HCT116 (cell line): Measurements from ENCODE around the gene SULT1C3. TPM values are rescaled to one million over a fixed set of nuclear protein-coding genes. Genes with fewer than 3 reads are reported as not detected.

ENCODE experiments used
- ATAC-seq: fragments of 200-7000 bp; cut with Tn5 transposase; 2 replicates; pipeline ENCODE4 v1.9.1; 2020; ENCODE audit warnings: mild to moderate bottlenecking, moderate library complexity
- BruUV-seq: library from RNA; stranded (reverse); fragments of 400-500 nt; replicated peaks from 2 replicates; lab custom pipeline; 2021; lab: Mats Ljungman, UMichigan
- CTCF ChIA-PET: fragments of 300-600 bp; sonication (Branson Sonifier 250); formaldehyde crosslinking; loops from one replicate; lab custom pipeline; 2021; ENCODE audit warnings: antibody characterized with exemption; lab: Charles Lee
- POLR2A ChIA-PET: fragments of 300-600, 350-600 bp; sonication (Branson Sonifier 250); formaldehyde crosslinking; loops from one replicate; lab custom pipeline; 2021; ENCODE audit warnings: antibody characterized with exemption; lab: Charles Lee
- RAD21 ChIA-PET, 2 experiments: fragments of 300-600 bp; sonication (Branson Sonifier 250); formaldehyde crosslinking; loops; one replicate each; lab custom pipeline; 2023; ENCODE audit warnings: low total read pairs in 2 of 2; ENCODE audit not compliant: uncharacterized antibody in 2 of 2, unreplicated experiment in 2 of 2, low non-redundant PET in 1 of 2; lab: Charles Lee
- DNase-seq: peaks from one replicate; pipeline ENCODE4 v3.0.0-alpha.2; 2010; ENCODE audit warnings: low read depth, low spot score
- H2AFZ ChIP-seq: fragments of 200-600 bp; shearing (Covaris generic), sonication (generic); 2 replicates; pipeline ENCODE4 v1.6.1; 2017; ENCODE audit warnings: low read depth, mixed run types, mixed read lengths, antibody characterized with exemption, low read length; ENCODE audit not compliant: poor library complexity, severe bottlenecking
- H3K27ac ChIP-seq: 2 replicates; pipeline ENCODE4 v1.5.1; 2012; ENCODE audit warnings: low read depth, low read length
- H3K27me3 ChIP-seq: fragments of 200-600 bp; sonication (generic); 2 replicates; pipeline ENCODE4 v1.6.1; 2016; ENCODE audit warnings: mixed run types, low read length, mixed read lengths; ENCODE audit not compliant: insufficient read depth
- H3K36me3 ChIP-seq, 2 experiments: fragments of 200-500 bp in 1 of 2; fragments of 200-600 bp in 1 of 2; sonication (Bioruptor generic) in 1 of 2; sonication (generic) in 1 of 2; 2 replicates each; pipeline versions ENCODE4 v1.5.1 to v1.6.1; 2014 to 2016; ENCODE audit warnings: low read length in 2 of 2, inconsistent platforms in 1 of 2, mixed read lengths in 1 of 2, mixed run types in 1 of 2; ENCODE audit not compliant: insufficient read depth in 2 of 2, control insufficient read depth in 1 of 2
- H3K4me1 ChIP-seq, 2 experiments: fragments of 200-600 bp in 1 of 2; sonication (generic) in 1 of 2; 2 replicates each; pipeline versions ENCODE4 v1.5.1 to v1.6.1; 2012 to 2017; ENCODE audit warnings: low read length in 2 of 2, inconsistent platforms in 1 of 2, mild to moderate bottlenecking in 1 of 2, mixed read lengths in 1 of 2, mixed run types in 1 of 2, moderate library complexity in 1 of 2; ENCODE audit not compliant: insufficient read depth in 2 of 2, control insufficient read depth in 1 of 2
- H3K4me2 ChIP-seq: fragments of 200-600 bp; sonication (generic); 2 replicates; pipeline ENCODE4 v1.6.1; 2017; ENCODE audit warnings: mixed run types, low read length, mixed read lengths
- H3K4me3 ChIP-seq, 2 experiments: fragments of 200-600 bp in 1 of 2; sonication (generic) in 1 of 2; replicated peaks in 1 of 2; 2 replicates each; pipeline ENCODE4 v1.5.1; 2011 to 2016; ENCODE audit warnings: low read length in 2 of 2, control low read depth in 1 of 2, low read depth in 1 of 2, mild to moderate bottlenecking in 1 of 2, mixed read lengths in 1 of 2, mixed run types in 1 of 2
- H3K79me2 ChIP-seq: fragments of 200-600 bp; sonication (generic); 2 replicates; pipeline ENCODE4 v1.6.1; 2017; ENCODE audit warnings: mild to moderate bottlenecking, mixed run types, low read length, moderate library complexity, mixed read lengths; ENCODE audit not compliant: insufficient read depth
- H3K9ac ChIP-seq: fragments of 200-600 bp; sonication (generic); 2 replicates; pipeline ENCODE4 v1.6.1; 2016; ENCODE audit warnings: low read length, mixed read lengths
- H3K9me2 ChIP-seq: fragments of 200-600 bp; sonication (generic), shearing (Covaris generic); 2 replicates; pipeline ENCODE4 v1.6.1; 2017; ENCODE audit warnings: mixed run types, mild to moderate bottlenecking, moderate library complexity; ENCODE audit not compliant: insufficient read depth
- H3K9me3 ChIP-seq, 2 experiments: fragments of 200-500 bp in 1 of 2; fragments of 200-600 bp in 1 of 2; sonication (Bioruptor generic) in 1 of 2; sonication (generic) in 1 of 2; 2 replicates each; pipeline ENCODE4 v1.6.1; 2014 to 2017; ENCODE audit warnings: low read length in 2 of 2, mixed read lengths in 2 of 2, inconsistent platforms in 1 of 2, low read depth in 1 of 2, mild to moderate bottlenecking in 1 of 2, mixed run types in 1 of 2, moderate library complexity in 1 of 2; ENCODE audit not compliant: control insufficient read depth in 1 of 2, insufficient read depth in 1 of 2
- H4K20me1 ChIP-seq: fragments of 200-600 bp; sonication (generic), shearing (Covaris generic); 2 replicates; pipeline ENCODE4 v1.6.1; 2017; ENCODE audit warnings: mixed run types, mild to moderate bottlenecking, moderate library complexity; ENCODE audit not compliant: insufficient read depth
- FOSL1 ChIP-seq: IDR thresholded peaks from 2 replicates; pipeline ENCODE4 v1.6.1; 2012; ENCODE audit warnings: low read depth
- JUND ChIP-seq: IDR thresholded peaks from 2 replicates; pipeline ENCODE4 v1.6.1; 2012
- POLR2A ChIP-seq: IDR thresholded peaks from 2 replicates; pipeline ENCODE4 v1.7.0; 2011; ENCODE audit warnings: borderline replicate concordance; ENCODE audit not compliant: insufficient read depth, insufficient read length; ENCODE audit errors: extremely low read depth
- POLR2AphosphoS5 ChIP-seq: IDR thresholded peaks from 2 replicates; pipeline ENCODE4 v1.6.1; 2011; ENCODE audit warnings: mild to moderate bottlenecking, low read depth, low read length, moderate library complexity
- RAD21 ChIP-seq: IDR thresholded peaks from 2 replicates; pipeline ENCODE4 v1.6.1; 2012; ENCODE audit warnings: low read depth, mild to moderate bottlenecking
- SP1 ChIP-seq: IDR thresholded peaks from 2 replicates; pipeline ENCODE4 v1.6.1; 2012; ENCODE audit warnings: low read depth
- TCF7L2 ChIP-seq: IDR thresholded peaks from 2 replicates; pipeline ENCODE4 v1.7.0; 2011; ENCODE audit warnings: borderline replicate concordance, inconsistent platforms; ENCODE audit not compliant: insufficient read depth, insufficient read length; ENCODE audit errors: extremely low read depth
- ZFX ChIP-seq: fragments of 450-650 bp; IDR thresholded peaks from 2 replicates; pipeline ENCODE4 v1.6.1; 2017
- intact Hi-C: fragments of 100-400 bp; cut with micrococcal nuclease; formaldehyde crosslinking; loops from 2 replicates; pipeline ENCODE4 v1.10.0; 2022
- total RNA-seq: library from RNA; stranded (reverse); gene quantifications from one replicate; pipeline ENCODE4 v1.2.1, GENCODE V29; 2021; ENCODE audit not compliant: unreplicated experiment
- TF ChIP-seq, protein P1 (sequence below), 3 experiments: fragments of 200-600 bp in 1 of 3; sonication (generic) in 1 of 3; IDR thresholded peaks in 2 of 3; conservative IDR thresholded peaks in 1 of 3; 2 replicates each; pipeline ENCODE4 v1.5.1; 2012 to 2017; ENCODE audit warnings: low read depth in 2 of 3, low read length in 2 of 3, antibody characterized with exemption in 1 of 3, borderline replicate concordance in 1 of 3, control low read depth in 1 of 3, mild to moderate bottlenecking in 1 of 3, mixed read lengths in 1 of 3, mixed run types in 1 of 3, moderate library complexity in 1 of 3; ENCODE audit not compliant: insufficient read depth in 1 of 3
- TF ChIP-seq, protein P2 (sequence below): IDR thresholded peaks from 2 replicates; pipeline ENCODE4 v1.6.1; 2012
- TF ChIP-seq, protein P3 (sequence below): IDR thresholded peaks from 2 replicates; pipeline ENCODE4 v1.6.1; 2012; ENCODE audit warnings: low read depth

SULT1C3 gene
- total RNA-seq, 1 experiment from 2014 or later, result not detected

DNA sequence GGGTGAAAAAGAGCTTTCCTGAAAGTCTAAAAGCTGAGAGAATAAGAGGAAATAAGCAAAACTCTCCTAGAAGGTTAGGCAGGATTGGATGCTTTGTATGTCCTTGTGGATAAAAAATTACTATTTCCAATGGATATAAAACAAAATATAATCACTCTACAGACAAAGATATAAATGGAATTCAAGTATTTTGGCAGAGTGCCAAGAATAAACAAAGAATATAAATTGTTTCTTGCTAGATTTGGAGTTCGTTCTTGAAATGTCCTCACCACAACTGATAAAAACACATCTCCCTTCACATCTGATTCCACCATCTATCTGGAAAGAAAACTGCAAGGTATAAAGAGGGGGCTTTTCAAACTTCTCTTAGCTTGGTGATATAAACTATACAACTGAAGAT is 13.3 kb downstream of the SULT1C3 start (continued):
- TF ChIP-seq, protein P1, sequence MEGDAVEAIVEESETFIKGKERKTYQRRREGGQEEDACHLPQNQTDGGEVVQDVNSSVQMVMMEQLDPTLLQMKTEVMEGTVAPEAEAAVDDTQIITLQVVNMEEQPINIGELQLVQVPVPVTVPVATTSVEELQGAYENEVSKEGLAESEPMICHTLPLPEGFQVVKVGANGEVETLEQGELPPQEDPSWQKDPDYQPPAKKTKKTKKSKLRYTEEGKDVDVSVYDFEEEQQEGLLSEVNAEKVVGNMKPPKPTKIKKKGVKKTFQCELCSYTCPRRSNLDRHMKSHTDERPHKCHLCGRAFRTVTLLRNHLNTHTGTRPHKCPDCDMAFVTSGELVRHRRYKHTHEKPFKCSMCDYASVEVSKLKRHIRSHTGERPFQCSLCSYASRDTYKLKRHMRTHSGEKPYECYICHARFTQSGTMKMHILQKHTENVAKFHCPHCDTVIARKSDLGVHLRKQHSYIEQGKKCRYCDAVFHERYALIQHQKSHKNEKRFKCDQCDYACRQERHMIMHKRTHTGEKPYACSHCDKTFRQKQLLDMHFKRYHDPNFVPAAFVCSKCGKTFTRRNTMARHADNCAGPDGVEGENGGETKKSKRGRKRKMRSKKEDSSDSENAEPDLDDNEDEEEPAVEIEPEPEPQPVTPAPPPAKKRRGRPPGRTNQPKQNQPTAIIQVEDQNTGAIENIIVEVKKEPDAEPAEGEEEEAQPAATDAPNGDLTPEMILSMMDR (IDR thresholded peaks at IDR 0.05 in 2 of 3, conservative IDR thresholded peaks at IDR 0.05 in 1 of 3; ENCODE audit: borderline replicate concordance in 1 of 3, insufficient read depth in 1 of 3, low read depth in 2 of 3, low read length in 2 of 3), result no peak
- TF ChIP-seq, protein P2, sequence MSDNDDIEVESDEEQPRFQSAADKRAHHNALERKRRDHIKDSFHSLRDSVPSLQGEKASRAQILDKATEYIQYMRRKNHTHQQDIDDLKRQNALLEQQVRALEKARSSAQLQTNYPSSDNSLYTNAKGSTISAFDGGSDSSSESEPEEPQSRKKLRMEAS, result no peak
- TF ChIP-seq FOSL1, result no peak

DNA sequence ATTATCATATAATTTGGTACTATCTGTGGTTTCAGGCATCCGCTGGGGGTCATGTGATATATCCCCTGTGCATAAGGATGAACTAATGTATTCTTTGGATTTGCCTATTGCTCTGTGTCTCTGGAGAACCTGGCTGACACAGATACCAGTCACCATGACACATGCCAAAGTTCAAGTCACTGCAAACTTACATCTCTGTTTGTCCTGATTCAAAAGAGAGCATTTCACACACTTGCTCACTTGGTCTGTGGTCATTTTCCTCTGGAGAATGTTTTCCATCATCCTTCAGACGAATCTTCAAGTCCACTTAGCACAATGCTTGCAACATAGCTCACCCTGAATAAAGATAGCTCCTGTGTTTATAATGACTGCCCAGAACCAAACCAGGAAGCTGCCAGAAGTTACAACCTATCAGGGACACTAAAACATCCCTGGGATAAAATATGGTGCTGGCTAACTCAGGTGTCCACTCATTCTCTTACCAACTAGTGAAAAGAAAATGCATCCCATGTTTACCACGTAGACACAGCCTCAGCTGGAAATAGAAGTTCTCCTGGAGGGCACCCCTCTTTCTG is 18.1 kb downstream of the SULT1C3 start:
- H3K36me3 ChIP-seq, result no peaks in the 10 kb centered on the region
- H3K9me2 ChIP-seq, result no peaks in the 10 kb centered on the region
- no TSS peak for BruUV-seq
- H3K4me1 ChIP-seq, result no peaks in the 10 kb centered on the region
- TF ChIP-seq, protein P3, sequence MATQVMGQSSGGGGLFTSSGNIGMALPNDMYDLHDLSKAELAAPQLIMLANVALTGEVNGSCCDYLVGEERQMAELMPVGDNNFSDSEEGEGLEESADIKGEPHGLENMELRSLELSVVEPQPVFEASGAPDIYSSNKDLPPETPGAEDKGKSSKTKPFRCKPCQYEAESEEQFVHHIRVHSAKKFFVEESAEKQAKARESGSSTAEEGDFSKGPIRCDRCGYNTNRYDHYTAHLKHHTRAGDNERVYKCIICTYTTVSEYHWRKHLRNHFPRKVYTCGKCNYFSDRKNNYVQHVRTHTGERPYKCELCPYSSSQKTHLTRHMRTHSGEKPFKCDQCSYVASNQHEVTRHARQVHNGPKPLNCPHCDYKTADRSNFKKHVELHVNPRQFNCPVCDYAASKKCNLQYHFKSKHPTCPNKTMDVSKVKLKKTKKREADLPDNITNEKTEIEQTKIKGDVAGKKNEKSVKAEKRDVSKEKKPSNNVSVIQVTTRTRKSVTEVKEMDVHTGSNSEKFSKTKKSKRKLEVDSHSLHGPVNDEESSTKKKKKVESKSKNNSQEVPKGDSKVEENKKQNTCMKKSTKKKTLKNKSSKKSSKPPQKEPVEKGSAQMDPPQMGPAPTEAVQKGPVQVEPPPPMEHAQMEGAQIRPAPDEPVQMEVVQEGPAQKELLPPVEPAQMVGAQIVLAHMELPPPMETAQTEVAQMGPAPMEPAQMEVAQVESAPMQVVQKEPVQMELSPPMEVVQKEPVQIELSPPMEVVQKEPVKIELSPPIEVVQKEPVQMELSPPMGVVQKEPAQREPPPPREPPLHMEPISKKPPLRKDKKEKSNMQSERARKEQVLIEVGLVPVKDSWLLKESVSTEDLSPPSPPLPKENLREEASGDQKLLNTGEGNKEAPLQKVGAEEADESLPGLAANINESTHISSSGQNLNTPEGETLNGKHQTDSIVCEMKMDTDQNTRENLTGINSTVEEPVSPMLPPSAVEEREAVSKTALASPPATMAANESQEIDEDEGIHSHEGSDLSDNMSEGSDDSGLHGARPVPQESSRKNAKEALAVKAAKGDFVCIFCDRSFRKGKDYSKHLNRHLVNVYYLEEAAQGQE, result no peak
- no peak for TF ChIP-seq FOSL1
- TF ChIP-seq JUND, result no peak
- no peak for TF ChIP-seq RAD21
- TF ChIP-seq, protein P2, result no peak
- no peak for TF ChIP-seq POLR2A
- TF ChIP-seq ZFX, result no peak
- TF ChIP-seq SP1, result no peak
- no peak for TF ChIP-seq TCF7L2
- no peak for TF ChIP-seq POLR2AphosphoS5
- TF ChIP-seq, all 23 proteins: peak for 0
- Histone ChIP-seq H3K9ac (no peak overlapping the region), H3K4me3 (no peak overlapping the region), H3K4me2 (no peak overlapping the region), H2AFZ (no peak overlapping the region), H3K9me3 (no peaks in the 10 kb centered on the region), H3K27me3 (no peaks in the 10 kb centered on the region), H4K20me1 (no peaks in the 10 kb centered on the region), H3K79me2 (no peaks in the 10 kb centered on the region), H3K27ac (no peak overlapping the region)
- ChIA-PET RAD21 (no interaction called here), CTCF (no interaction called here), POLR2A (no interaction called here)
- no peak for DNase-seq
- no peak for ATAC-seq
- intact Hi-C loops, result no loop called here
